GM19099 (cell line): Measurements from ENCODE around the gene PDILT.

Experiments used
- POLR2A ChIP-seq: IDR thresholded peaks from 3 replicates; pipeline ENCODE4 v1.6.1; 2011; ENCODE audit warnings: low read depth; ENCODE audit not compliant: insufficient read length; ENCODE audit errors: extremely low read depth

The PDILT gene

DNA sequence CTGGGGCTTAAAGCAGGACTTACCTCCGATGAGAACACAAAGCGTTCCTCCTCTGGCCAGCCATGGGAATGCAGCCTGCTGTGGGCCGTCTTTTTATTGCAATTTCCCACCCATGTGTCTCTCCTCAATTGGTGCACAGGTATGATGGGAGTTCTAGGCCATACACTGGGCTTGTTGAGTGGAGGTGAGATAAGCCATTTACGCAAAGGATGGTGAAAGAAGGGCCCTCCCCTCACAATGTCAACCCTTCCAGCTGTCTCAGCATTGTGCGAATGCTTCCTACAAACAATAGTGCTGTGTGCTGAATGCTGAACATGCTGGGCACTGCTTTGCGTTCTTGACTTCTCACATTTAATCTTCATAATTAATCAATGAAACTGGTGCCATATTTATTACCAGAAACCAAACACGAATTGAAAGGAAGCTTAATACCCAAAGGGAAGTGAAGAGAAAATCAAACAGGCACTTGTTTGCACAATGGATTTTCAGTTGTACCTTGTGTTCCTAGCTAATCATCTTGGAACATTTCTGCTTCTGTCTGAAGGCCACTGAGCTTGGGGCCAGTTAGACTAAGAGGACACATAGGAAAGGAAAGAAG lies 77.0 kb downstream of the PDILT start, which contains the start of gene GP2:
Gene GP2, minus strand, starts transcription at position 70 of the 598 bp plus-strand sequence. CDS start 1,082 bp downstream, outside the sequence.
- TF ChIP-seq POLR2A: no peak

GRCh38 chr16:20326321-20326720 lies 78.2 kb downstream of the PDILT start:
- TF ChIP-seq POLR2A: no peak

DNA sequence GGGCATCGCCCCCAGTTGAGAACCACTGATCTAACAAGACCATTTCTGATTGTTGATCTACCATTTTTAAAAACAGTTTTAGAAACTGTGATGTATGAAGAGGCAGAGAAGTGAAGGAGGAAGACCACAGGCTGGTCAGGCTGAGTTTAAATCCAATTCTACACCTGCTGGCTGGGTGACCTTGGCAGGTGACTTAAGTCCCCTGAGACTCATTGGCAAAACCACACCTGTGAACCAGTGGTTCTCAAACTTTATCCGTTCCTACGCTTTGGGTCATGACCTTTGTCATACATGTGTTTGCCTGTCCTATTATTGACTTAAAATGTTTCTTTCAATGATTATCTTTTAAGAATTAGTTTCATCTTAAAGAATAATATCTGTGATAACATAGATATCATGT lies 79.5 kb downstream of the PDILT start:
- TF ChIP-seq POLR2A: no peak

DNA sequence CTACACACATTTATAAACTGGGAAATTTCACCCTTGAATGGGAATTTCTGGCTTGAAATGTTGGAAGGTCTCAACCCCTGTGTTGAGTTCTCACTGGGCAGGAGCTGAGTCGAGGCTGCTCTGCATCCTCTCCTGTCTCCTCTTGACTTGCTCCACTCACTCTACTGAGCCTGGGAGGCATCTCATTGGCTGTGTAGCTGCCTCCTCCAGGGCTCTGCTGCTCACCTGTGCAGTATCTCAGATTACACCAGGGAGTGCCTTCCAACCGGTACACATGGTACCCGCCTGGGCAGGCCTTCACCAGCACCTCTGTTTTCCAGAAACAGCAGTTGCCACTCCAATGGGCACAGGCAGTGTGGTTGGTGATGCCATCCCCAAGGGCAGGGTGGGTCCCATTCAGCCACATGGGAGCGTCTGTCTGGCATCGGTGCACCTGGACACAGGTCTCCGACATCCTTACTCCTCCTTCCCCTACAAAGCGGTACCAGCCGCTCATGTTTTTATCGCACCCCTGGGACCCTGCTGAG lies 80.9 kb downstream of the PDILT start:
- TF ChIP-seq POLR2A: no peak

- no peak for TF ChIP-seq POLR2A
These were observed 81.8 kb downstream of the PDILT start for GRCh38 chr16:20322696-20323095.

- no peak for TF ChIP-seq POLR2A
These were observed 82.9 kb downstream of the PDILT start for GRCh38 chr16:20321671-20322070.

DNA sequence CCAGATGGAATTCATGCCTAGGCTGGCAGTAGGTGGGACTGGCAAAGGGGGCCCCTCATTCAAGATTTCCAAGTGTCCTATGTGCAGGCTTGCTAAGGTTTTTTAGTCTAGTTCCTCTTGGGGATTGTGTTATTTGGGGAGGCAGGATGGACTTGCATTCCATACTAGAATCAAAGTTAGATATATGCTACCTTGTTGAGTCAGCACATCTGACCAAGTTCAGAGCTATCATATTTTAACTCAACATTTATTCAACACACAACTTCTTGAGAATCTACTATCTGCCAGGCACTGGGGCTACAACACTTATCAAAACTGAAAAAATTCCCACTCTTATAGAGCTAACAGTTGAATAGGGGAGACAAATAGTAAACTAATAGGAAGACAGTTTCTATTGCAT lies 83.9 kb downstream of the PDILT start:
- no peak for TF ChIP-seq POLR2A

DNA sequence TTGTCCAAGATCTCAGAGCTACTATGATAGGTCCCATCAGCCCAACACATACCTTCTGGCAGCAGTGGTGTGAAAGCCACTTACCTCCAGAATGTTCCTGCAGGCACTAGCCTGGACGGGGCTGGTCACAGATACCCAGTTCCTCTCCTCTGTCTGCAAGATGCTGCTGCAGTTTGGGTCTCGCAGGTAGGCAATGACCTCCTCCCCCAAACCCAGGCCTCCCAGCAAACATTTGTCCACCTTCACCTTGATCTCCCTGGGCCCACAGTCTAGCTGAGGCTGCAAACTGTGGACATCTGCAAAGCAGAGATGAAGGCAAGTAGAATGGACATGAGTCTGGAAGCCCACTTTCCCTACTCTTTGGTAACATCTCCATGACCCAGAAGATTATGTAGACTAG lies 84.4 kb downstream of the PDILT start:
- TF ChIP-seq POLR2A: no peak

GRCh38 chr16:20319406-20319805 lies 85.1 kb downstream of the PDILT start:
- no peak for TF ChIP-seq POLR2A

DNA sequence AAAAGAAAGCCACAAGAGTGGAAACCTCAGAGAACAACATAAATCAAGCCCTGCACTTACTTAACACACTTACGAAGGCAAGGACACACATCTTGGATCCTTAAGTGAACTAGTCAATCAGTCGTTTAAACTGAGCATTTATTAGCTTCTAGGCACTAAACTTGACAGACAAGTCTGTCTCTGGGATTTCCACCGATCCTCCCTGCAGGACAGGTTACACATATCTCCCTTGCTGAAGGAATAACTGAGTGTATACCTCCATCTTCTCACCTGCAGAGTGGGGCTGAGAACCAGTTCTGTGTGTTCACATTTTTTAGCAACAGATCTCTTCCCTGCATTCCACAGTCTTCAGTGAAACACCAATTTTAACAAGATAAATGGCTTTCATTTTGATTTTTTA lies 86.1 kb downstream of the PDILT start:
- TF ChIP-seq POLR2A: no peak

GRCh38 chr16:20318006-20318405 lies 86.5 kb downstream of the PDILT start:
- TF ChIP-seq POLR2A: no peak

DNA sequence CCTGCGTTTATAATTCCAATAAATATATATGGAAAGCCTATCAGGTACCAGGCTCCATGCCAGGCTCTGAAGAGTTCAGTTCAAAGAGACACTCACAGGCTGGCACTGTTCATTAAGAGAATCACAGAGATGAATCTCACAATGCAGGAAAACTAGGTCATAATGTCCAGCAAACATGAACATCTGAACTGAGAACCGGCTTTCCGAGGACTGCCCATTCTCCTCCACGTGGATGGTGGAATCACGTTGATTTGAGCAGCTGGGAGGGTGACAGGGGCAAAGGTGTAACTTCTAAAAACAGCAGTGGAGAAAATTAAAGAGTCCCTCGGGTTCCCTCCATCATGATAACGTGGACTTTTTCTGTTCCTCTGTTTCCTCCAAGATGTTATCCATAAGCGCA lies 87.4 kb downstream of the PDILT start:
- TF ChIP-seq POLR2A: no peak

GRCh38 chr16:20316715-20317114 lies 87.8 kb downstream of the PDILT start:
- no peak for TF ChIP-seq POLR2A

DNA sequence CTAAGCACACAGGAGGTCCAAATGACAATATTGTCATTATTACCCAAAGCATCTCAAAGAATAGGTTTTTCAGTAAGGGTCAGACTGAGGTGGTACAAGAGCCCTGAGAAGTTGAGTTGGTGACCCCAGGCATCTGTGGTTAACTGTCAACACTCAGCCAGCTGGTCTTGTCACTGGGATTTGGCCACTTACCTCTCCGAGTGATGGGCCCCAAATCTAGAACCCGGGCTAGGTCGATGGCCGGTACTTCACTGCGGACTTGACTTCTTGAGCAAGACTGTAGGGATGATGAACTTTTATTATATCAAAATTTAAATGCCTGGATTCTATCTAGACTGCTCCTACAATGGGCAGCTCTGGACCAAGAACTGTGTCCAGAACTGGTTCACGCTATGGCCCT lies 88.8 kb downstream of the PDILT start:
- no peak for TF ChIP-seq POLR2A

- TF ChIP-seq POLR2A: no peak
These were observed 90.0 kb downstream of the PDILT start for GRCh38 chr16:20314575-20314974.

DNA sequence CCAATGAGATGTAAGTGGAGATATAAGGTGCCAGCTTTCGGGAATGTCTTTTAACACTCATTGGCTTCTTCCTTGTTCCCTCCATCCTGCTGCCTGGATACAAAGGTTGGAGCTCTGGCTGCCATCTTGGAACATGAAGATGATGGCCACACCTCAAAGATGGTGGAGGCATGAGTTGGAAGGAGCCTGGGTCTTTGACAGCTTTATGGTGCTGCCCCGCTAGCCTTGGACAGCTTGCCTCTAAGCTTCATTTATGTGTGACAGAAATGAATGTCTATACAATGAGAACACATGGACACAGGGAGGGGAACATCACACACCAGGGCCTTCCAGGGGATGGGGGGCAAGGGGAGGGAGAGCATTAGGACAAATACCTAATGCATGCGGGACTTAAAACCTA lies 90.8 kb downstream of the PDILT start:
- TF ChIP-seq POLR2A: no peak

DNA sequence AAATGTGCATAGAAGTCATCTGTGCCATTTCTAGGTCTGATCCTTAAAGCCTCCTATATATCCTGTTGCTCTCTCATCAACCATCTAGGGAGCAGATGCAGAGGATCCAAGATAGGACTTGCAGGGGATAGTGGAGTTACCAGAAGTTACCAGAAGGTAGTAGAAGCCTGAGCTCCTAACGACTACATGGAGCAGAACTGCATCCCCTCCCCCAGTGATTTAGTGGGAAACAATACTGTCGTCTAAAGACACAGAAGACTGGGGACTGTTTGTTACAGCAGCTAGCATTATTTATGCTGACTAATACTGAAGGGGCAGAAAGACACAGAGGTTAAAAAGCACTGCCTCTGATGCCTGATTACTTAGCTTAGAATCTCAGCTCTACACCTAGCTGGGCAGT lies 93.0 kb downstream of the PDILT start:
- TF ChIP-seq POLR2A: no peak
